Neural cell (in vitro differentiated cells): ENCODE measurements around the gene MBNL2. TPM values are rescaled to one million over a fixed set of nuclear protein-coding genes. Genes with fewer than 3 reads are reported as not detected.

ENCODE experiments used
- H2AFZ ChIP-seq: fragments of 200-600, 300-800 bp; sonication (generic), shearing (Covaris generic); 2 replicates; pipeline ENCODE4 v1.6.0; 2014; ENCODE audit warnings: low read depth, mild to moderate bottlenecking, antibody characterized with exemption, low read length, moderate library complexity
- H3F3A ChIP-seq: fragments of 200-600 bp; shearing (Covaris generic); 2 replicates; pipeline ENCODE4 v1.6.1; 2016; ENCODE audit warnings: mild to moderate bottlenecking, moderate library complexity, mixed read lengths, antibody characterized with exemption, low read length; ENCODE audit not compliant: insufficient read depth, poor library complexity, severe bottlenecking
- H3K27ac ChIP-seq: fragments of 200-600, 300-800 bp; sonication (generic), shearing (Covaris generic); 2 replicates; pipeline ENCODE4 v1.5.1; 2014; ENCODE audit warnings: mild to moderate bottlenecking, low read length, moderate library complexity
- H3K27me3 ChIP-seq: fragments of 300-800, 200-600 bp; sonication (generic), shearing (Covaris generic); 2 replicates; pipeline ENCODE4 v1.6.0; 2014; ENCODE audit warnings: mild to moderate bottlenecking, low read depth, low read length, moderate library complexity; ENCODE audit not compliant: insufficient read depth
- H3K36me3 ChIP-seq: fragments of 300-800, 200-600 bp; sonication (generic), shearing (Covaris generic); 2 replicates; pipeline ENCODE4 v1.5.1; 2014; ENCODE audit warnings: mild to moderate bottlenecking, antibody characterized with exemption, low read length, moderate library complexity; ENCODE audit not compliant: insufficient read depth
- H3K4me2 ChIP-seq: fragments of 300-800, 200-600 bp; sonication (generic), shearing (Covaris generic); 2 replicates; pipeline ENCODE4 v1.6.0; 2014; ENCODE audit warnings: mild to moderate bottlenecking, low read length
- H3K4me3 ChIP-seq: fragments of 300-800, 200-600 bp; sonication (generic), shearing (Covaris generic); 2 replicates; pipeline ENCODE4 v1.5.1; 2014; ENCODE audit warnings: mild to moderate bottlenecking, low read length, moderate library complexity
- H3K79me2 ChIP-seq: fragments of 200-600 bp; shearing (Covaris generic); replicated peaks from 2 replicates; pipeline ENCODE4 v1.6.0; 2014; ENCODE audit warnings: mild to moderate bottlenecking, low read length, moderate library complexity; ENCODE audit not compliant: insufficient read depth
- H3K9ac ChIP-seq: fragments of 300-800, 200-600 bp; sonication (generic), shearing (Covaris generic); 2 replicates; pipeline ENCODE4 v1.6.1; 2016; ENCODE audit warnings: mild to moderate bottlenecking, low read length, mixed read lengths
- H3K9me2 ChIP-seq: fragments of 200-600 bp; shearing (Covaris generic); 2 replicates; pipeline ENCODE4 v1.6.1; 2016; ENCODE audit warnings: mild to moderate bottlenecking, low read length, mixed read lengths; ENCODE audit not compliant: insufficient read depth
- H3K9me3 ChIP-seq: fragments of 200-600, 300-800 bp; sonication (generic), shearing (Covaris generic); 2 replicates; pipeline ENCODE4 v1.6.1; 2016; ENCODE audit warnings: mild to moderate bottlenecking, mixed run types, low read length, moderate library complexity, mixed read lengths
- H4K20me1 ChIP-seq: fragments of 200-600 bp; shearing (Covaris generic); 2 replicates; pipeline ENCODE4 v1.6.1; 2016; ENCODE audit warnings: mild to moderate bottlenecking, mixed run types; ENCODE audit not compliant: insufficient read depth
- CTCF ChIP-seq: fragments of 450-650 bp; IDR thresholded peaks from 2 replicates; pipeline ENCODE4 v1.5.1; 2014; ENCODE audit warnings: antibody characterized with exemption, mild to moderate bottlenecking, moderate library complexity; ENCODE audit not compliant: poor library complexity, severe bottlenecking
- EP300 ChIP-seq: fragments of 450-650 bp; conservative IDR thresholded peaks from 2 replicates; pipeline ENCODE4 v1.6.1; 2014; ENCODE audit warnings: antibody characterized with exemption, mild to moderate bottlenecking, moderate library complexity; ENCODE audit not compliant: poor library complexity, severe bottlenecking
- EZH2 ChIP-seq: fragments of 200-600, 300-800 bp; shearing (Covaris generic), sonication (generic); IDR thresholded peaks from 2 replicates; pipeline ENCODE4 v1.6.1; 2014; ENCODE audit warnings: antibody characterized with exemption, low read length, borderline replicate concordance, mild to moderate bottlenecking; ENCODE audit not compliant: insufficient read depth, poor library complexity, severe bottlenecking
- MXI1 ChIP-seq: fragments of 450-650 bp; conservative IDR thresholded peaks from 2 replicates; pipeline ENCODE4 v1.6.1; 2014; ENCODE audit warnings: antibody characterized with exemption, mild to moderate bottlenecking; ENCODE audit not compliant: poor library complexity, severe bottlenecking
- POLR2AphosphoS5 ChIP-seq: IDR thresholded peaks from 2 replicates; pipeline ENCODE4 v1.6.1; 2012
- RAD21 ChIP-seq: fragments of 450-650 bp; conservative IDR thresholded peaks from 2 replicates; pipeline ENCODE4 v1.6.1; 2014; ENCODE audit warnings: antibody characterized with exemption, mild to moderate bottlenecking, moderate library complexity
- REST ChIP-seq: IDR thresholded peaks from 2 replicates; pipeline ENCODE4 v1.6.1; 2012; ENCODE audit warnings: borderline replicate concordance
- SMC3 ChIP-seq: fragments of 450-650 bp; conservative IDR thresholded peaks from 2 replicates; pipeline ENCODE4 v1.6.1; 2014; ENCODE audit warnings: antibody characterized with exemption, mild to moderate bottlenecking, moderate library complexity; ENCODE audit not compliant: poor library complexity
- TAF1 ChIP-seq: IDR thresholded peaks from 2 replicates; pipeline ENCODE4 v1.6.1; 2012; ENCODE audit warnings: low read depth
- polyA plus RNA-seq: library from polyadenylated mRNA; depleted of rRNA; stranded (reverse); fragments of >200 nt; gene quantifications from 2 replicates; pipeline ENCODE4 v1.2.3, GENCODE V29; 2014

Gene MBNL2
- polyA plus RNA-seq, 1 donor from 2014 or later = 4.3 TPM

GRCh38 chr13:97215325-97215724, 6.8 kb upstream of the MBNL2 start:
- Histone ChIP-seq H3K4me3 (no peak overlapping the region), H4K20me1 (no peaks in the 10 kb centered on the region), H3K9ac (no peak overlapping the region), H3K27ac (no peak overlapping the region), H3K36me3 (no peaks in the 10 kb centered on the region), H3K4me2 (no peak overlapping the region), H3F3A (no peaks in the 10 kb centered on the region), H3K27me3 (no peaks in the 10 kb centered on the region), H3K79me2 (no peaks in the 10 kb centered on the region), H2AFZ (no peak overlapping the region), H3K9me3 (no peaks in the 10 kb centered on the region), H3K9me2 (no peaks in the 10 kb centered on the region)
- TF ChIP-seq SMC3 (no peak), EP300 (no peak), RAD21 (no peak), MXI1 (no peak), REST (no peak), TAF1 (no peak), CTCF (no peak), EZH2 (no peak), POLR2AphosphoS5 (no peak)

GRCh38 chr13:97219226-97219625, 2.9 kb upstream of the MBNL2 start:
- Histone ChIP-seq H3K79me2 (peaks cover 2% of the 10 kb centered on the region), H3K9ac (no peak overlapping the region), H3K9me2 (no peaks in the 10 kb centered on the region), H4K20me1 (no peaks in the 10 kb centered on the region), H3F3A (no peaks in the 10 kb centered on the region), H3K27me3 (no peaks in the 10 kb centered on the region), H3K36me3 (no peaks in the 10 kb centered on the region), H2AFZ (no peak overlapping the region), H3K27ac (no peak overlapping the region), H3K9me3 (no peaks in the 10 kb centered on the region), H3K4me2 (no peak overlapping the region), H3K4me3 (no peak overlapping the region)
- TF ChIP-seq EP300 = no peak
